ENCODE measurements around the gene ZNF189.

DNA sequence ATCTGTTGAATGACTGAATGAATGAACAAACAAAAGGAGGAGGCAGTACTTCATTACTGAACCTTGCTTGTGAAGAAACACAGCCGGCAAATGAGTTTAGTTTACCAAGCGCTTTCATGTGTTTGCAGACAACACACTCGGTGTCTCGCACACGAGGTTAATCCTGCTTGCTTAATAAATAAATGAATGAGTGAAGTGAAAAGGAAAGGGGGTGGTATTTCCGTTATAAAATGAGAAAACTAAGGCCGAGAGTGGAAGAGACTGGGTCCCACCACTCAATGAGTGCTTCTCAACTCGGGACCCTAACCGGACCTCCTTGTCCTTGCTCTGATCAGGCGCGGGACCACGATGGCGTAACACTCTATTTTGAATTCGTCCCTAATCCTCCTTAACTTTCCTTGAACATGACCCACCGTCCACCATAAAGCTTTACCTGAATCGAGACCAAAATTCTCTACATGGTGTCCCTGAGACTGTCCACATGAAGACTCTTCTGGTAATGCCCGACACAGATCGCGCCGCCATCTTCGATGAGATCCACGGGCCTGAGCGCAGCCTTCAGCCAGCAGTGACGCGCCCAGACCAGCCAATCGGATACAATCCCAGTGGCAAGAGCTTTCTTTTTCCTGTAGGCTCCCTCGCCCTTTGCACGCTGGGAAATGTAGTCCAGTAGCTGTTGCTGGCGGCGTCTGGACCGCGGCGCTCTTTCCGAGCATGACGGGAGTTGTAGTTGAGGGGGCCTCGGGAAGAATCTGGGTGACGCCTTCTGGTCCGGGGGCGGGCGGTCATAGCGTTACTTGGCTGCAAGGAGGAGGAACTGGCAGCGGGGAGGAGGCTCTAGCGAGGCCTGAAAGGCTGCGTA, at the start of gene ZNF189, which contains the start of gene MRPL50:
- no peak; the same call in 1 of the 2 replicates for TF ChIP-seq CEBPB (IDR thresholded peaks at IDR 0.05)
- TF ChIP-seq, protein P1, sequence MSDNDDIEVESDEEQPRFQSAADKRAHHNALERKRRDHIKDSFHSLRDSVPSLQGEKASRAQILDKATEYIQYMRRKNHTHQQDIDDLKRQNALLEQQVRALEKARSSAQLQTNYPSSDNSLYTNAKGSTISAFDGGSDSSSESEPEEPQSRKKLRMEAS (IDR thresholded peaks at IDR 0.05): peak; percentile 50; the same call in 1 of the 2 replicates
- TF ChIP-seq YY1 (IDR thresholded peaks at IDR 0.05; ENCODE audit: low read depth): peak; percentile 94
- TF ChIP-seq ZBTB7A (IDR thresholded peaks at IDR 0.05; ENCODE audit: low read depth): peak; percentile 26; the same call in 1 of the 2 replicates
- TF ChIP-seq, protein P2, sequence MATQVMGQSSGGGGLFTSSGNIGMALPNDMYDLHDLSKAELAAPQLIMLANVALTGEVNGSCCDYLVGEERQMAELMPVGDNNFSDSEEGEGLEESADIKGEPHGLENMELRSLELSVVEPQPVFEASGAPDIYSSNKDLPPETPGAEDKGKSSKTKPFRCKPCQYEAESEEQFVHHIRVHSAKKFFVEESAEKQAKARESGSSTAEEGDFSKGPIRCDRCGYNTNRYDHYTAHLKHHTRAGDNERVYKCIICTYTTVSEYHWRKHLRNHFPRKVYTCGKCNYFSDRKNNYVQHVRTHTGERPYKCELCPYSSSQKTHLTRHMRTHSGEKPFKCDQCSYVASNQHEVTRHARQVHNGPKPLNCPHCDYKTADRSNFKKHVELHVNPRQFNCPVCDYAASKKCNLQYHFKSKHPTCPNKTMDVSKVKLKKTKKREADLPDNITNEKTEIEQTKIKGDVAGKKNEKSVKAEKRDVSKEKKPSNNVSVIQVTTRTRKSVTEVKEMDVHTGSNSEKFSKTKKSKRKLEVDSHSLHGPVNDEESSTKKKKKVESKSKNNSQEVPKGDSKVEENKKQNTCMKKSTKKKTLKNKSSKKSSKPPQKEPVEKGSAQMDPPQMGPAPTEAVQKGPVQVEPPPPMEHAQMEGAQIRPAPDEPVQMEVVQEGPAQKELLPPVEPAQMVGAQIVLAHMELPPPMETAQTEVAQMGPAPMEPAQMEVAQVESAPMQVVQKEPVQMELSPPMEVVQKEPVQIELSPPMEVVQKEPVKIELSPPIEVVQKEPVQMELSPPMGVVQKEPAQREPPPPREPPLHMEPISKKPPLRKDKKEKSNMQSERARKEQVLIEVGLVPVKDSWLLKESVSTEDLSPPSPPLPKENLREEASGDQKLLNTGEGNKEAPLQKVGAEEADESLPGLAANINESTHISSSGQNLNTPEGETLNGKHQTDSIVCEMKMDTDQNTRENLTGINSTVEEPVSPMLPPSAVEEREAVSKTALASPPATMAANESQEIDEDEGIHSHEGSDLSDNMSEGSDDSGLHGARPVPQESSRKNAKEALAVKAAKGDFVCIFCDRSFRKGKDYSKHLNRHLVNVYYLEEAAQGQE (IDR thresholded peaks at IDR 0.05; ENCODE audit: low read depth): no peak
- no peak for TF ChIP-seq EP300 (IDR thresholded peaks at IDR 0.05; ENCODE audit: borderline replicate concordance)
- TF ChIP-seq TEAD4 (IDR thresholded peaks at IDR 0.05): 0 out of 2 replicates have a peak, but pooled peaks have one; percentile 4
- no peak for TF ChIP-seq RAD21 (IDR thresholded peaks at IDR 0.05; ENCODE audit: low read depth)
- TF ChIP-seq FOXM1 (IDR thresholded peaks at IDR 0.05; ENCODE audit: borderline replicate concordance, low read depth): no peak
- TF ChIP-seq TCF12 (IDR thresholded peaks at IDR 0.05; ENCODE audit: low read depth): no peak
